Breast epithelium (tissue), 3 donors: ENCODE measurements around the gene KAT6B.

Source experiments
- POLR2A ChIP-seq: fragments of 450-650 bp; IDR thresholded peaks from one replicate; pipeline ENCODE4 v1.6.1; 2016; ENCODE audit warnings: antibody characterized with exemption, mild to moderate bottlenecking, moderate library complexity
- POLR2AphosphoS5 ChIP-seq, 3 donors: sonication (generic); formaldehyde crosslinking; IDR thresholded peaks; one replicate each; pipeline ENCODE4 v1.6.1; 2017; ENCODE audit warnings: antibody characterized with exemption in 3 of 3
- TF ChIP-seq, protein P1 (sequence below), 3 donors: fragments of 450-650 bp; IDR thresholded peaks; one replicate each; pipeline ENCODE4 v1.5.1; 2016 to 2017; ENCODE audit warnings: antibody characterized with exemption in 3 of 3, mild to moderate bottlenecking in 3 of 3, moderate library complexity in 3 of 3

DNA sequence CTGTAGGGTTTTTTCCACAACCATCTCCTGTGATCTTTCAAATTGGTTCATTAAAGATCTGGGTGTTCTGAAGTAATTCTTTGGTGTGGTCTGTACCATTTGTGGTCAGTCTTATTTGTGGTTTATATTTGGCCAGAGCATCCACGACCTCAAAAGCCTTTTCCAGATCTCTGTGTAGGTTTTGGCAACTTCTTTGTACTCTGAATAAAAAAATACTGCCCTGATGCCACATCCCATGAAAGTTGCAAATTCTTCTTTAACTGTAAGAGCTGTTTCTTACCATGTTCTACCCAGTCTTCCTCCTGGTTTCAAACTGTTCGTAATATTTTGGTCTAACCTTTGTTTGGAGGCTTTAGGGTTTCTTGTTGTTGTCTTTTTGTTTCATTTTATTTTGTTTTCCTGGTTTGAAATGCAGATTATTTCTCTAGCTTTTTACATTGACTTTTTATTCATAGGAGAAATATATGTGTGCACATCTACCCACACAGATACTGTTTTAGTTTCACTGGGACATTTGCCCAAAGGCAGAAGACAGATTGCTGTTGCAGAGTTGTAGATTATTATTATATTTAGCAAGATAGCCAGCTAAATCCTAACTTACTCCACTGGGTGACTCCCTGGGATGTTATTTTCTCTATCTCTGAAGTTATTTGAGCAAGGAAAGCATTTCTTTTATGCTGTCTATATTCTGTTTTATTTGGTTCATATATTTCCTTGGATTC lies 161.8 kb downstream of the KAT6B start:
- TF ChIP-seq, protein P1, sequence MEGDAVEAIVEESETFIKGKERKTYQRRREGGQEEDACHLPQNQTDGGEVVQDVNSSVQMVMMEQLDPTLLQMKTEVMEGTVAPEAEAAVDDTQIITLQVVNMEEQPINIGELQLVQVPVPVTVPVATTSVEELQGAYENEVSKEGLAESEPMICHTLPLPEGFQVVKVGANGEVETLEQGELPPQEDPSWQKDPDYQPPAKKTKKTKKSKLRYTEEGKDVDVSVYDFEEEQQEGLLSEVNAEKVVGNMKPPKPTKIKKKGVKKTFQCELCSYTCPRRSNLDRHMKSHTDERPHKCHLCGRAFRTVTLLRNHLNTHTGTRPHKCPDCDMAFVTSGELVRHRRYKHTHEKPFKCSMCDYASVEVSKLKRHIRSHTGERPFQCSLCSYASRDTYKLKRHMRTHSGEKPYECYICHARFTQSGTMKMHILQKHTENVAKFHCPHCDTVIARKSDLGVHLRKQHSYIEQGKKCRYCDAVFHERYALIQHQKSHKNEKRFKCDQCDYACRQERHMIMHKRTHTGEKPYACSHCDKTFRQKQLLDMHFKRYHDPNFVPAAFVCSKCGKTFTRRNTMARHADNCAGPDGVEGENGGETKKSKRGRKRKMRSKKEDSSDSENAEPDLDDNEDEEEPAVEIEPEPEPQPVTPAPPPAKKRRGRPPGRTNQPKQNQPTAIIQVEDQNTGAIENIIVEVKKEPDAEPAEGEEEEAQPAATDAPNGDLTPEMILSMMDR (IDR thresholded peaks at IDR 0.05), result no peak
- TF ChIP-seq POLR2AphosphoS5 (IDR thresholded peaks at IDR 0.05) (no peak), POLR2A (no peak)
